GM10266 (cell line): ENCODE measurements around the gene VSTM5.

ENCODE experiments used
- DNase-seq: peaks from one replicate; pipeline ENCODE4 v3.0.0; 2012; ENCODE audit errors: extremely low spot score
- CTCF ChIP-seq: IDR thresholded peaks from 2 replicates; pipeline ENCODE4 v1.5.1; 2012; ENCODE audit warnings: mild to moderate bottlenecking, low read depth; ENCODE audit not compliant: control insufficient read depth, insufficient read depth; ENCODE audit errors: missing control alignments

The VSTM5 gene

GRCh38 chr11:93842461-93842860, 8.0 kb downstream of the VSTM5 start:
- no peak for TF ChIP-seq CTCF
- no peak for DNase-seq

DNA sequence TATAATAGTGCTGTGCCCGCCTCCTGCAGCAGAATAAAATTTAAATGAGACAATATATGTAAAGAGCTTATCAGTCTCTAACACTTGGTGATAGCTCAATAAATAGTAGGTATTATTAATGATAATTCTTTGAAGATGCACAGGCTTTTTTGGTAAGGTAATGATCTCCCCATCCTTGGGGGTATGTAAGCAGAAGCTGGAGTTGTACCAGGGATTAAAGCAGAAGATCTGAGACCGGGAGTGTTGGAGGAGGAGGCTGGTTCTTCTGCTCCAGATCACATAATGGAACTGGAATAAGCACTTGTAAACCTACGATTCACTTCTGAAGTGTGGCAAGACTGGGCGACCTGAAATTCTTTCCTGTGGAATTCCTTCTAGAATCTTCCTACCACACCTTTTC, 8.4 kb downstream of the VSTM5 start:
- no peak for DNase-seq
- TF ChIP-seq CTCF = no peak

- no peak for DNase-seq
- TF ChIP-seq CTCF = no peak
Observed at GRCh38 chr11:93841446-93841845, 9.0 kb downstream of the VSTM5 start.

DNA sequence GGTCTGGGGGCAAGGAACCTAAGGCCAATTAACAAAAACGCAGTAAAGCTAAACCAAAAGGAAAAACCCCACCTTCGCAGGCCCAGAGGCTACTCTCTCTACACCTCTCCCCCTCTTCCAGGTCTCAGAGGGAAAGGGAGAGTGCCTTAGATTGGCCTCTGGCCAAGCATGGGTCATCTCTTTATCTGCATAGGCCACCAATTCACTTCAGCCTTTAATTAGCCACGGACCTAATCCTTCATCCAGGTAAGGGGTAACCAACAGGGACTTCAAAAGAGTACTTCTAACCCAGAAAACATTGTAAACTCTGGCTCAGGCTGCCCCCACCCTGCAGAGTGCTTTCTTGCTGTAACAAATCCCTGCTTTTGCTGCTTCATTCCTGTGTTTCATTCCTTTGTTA, 9.4 kb downstream of the VSTM5 start:
- no peak for TF ChIP-seq CTCF
- no peak for DNase-seq

DNA sequence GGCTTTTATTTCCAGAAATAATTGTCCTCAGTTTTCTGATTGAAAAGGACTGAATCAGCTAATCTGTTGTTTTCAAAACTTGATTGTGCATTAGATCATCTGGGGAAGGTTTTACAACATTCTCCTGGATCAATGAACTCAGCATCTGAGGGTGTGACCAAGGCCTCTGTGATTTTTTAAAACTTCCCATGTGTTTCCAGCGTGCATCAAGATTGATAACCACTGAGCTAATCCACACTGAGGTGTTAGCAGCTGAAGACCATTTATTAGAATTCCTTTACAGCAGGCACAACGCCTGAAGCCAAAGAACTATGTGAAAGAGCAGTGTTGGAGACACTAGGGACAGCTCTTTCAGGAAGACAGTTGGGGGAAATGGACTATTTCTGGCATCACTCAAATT, 10.2 kb downstream of the VSTM5 start:
- no peak for TF ChIP-seq CTCF
- no peak for DNase-seq

DNA sequence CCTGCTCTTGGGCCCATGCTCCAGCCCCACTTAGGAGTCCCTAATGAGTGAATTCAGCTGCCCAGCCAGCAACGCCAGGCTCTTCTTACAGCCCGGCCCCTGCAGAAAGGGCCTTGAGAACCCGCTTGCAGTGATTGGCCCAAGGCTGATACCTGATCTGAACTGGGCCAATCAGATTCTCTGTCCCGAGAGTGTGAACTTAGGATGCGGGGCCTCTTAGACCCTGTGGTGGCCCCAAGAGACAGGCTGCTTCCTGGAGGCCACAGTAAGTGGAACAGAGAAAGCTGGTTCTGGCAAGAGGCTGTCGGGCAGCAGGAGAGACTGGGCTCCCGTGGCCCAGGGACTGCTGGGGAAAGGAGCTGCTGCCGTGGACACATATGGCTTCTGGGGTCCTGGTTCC, 11.5 kb downstream of the VSTM5 start:
- no peak for DNase-seq

GRCh38 chr11:93832780-93833179, 17.6 kb downstream of the VSTM5 start:
- TF ChIP-seq CTCF = no peak
- DNase-seq = no peak

More for the DNA sequence above, 11.5 kb downstream of the VSTM5 start:
- TF ChIP-seq CTCF = no peak
